Measurements from ENCODE around the gene BHLHE41.

DNA sequence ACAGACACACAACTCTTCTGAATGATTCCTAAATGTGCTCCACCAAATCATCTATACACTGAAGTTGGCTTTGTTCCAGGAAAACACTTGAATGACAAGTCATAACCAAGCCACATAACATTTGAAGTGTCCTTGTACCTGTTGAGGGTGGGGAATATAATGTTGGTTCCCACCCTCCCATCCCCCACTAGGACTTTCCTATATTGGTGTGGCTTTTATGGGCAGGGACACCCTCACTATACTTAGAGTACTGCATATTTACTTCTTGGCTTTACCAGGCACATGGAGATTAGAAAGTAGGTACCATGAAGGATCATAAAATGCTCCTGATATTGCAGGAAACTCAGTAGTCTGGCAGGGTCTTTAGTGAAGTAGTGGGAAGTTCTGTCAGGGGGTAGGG lies 9.7 kb upstream of the BHLHE41 start:
- no peak for TF ChIP-seq POLR2A (IDR thresholded peaks at IDR 0.05)
- TF ChIP-seq, protein P1, sequence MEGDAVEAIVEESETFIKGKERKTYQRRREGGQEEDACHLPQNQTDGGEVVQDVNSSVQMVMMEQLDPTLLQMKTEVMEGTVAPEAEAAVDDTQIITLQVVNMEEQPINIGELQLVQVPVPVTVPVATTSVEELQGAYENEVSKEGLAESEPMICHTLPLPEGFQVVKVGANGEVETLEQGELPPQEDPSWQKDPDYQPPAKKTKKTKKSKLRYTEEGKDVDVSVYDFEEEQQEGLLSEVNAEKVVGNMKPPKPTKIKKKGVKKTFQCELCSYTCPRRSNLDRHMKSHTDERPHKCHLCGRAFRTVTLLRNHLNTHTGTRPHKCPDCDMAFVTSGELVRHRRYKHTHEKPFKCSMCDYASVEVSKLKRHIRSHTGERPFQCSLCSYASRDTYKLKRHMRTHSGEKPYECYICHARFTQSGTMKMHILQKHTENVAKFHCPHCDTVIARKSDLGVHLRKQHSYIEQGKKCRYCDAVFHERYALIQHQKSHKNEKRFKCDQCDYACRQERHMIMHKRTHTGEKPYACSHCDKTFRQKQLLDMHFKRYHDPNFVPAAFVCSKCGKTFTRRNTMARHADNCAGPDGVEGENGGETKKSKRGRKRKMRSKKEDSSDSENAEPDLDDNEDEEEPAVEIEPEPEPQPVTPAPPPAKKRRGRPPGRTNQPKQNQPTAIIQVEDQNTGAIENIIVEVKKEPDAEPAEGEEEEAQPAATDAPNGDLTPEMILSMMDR (IDR thresholded peaks at IDR 0.05) = no peak
